Activated CD4-positive, alpha-beta T cell treated with anti-CD3 and anti-CD28 coated beads for 48 hours (primary cell): ENCODE results near the gene GOLPH3.
A peak's percentile ranks its signal among the peaks of the same experiment; 100 is the strongest.

Experiments
- DNase-seq: peaks from one replicate; pipeline ENCODE4 v3.0.0-alpha.2; 2020

The GOLPH3 gene

GRCh38 chr5:32170303-32171151 is 3.6 kb downstream of the GOLPH3 start:
- no peak for DNase-seq

GRCh38 chr5:32168460-32169033 is 5.6 kb downstream of the GOLPH3 start:
- DNase-seq, result no peak

GRCh38 chr5:32165597-32165996 is 8.5 kb downstream of the GOLPH3 start:
- DNase-seq, result no peak

GRCh38 chr5:32163785-32164184 is 10.3 kb downstream of the GOLPH3 start:
- DNase-seq, result no peak

GRCh38 chr5:32163053-32163452 is 11.1 kb downstream of the GOLPH3 start:
- no peak for DNase-seq

- no peak for DNase-seq
Observed at GRCh38 chr5:32160228-32160627, 13.9 kb downstream of the GOLPH3 start.

GRCh38 chr5:32159328-32160072 is 14.6 kb downstream of the GOLPH3 start:
- no peak for DNase-seq

GRCh38 chr5:32158679-32158975 is 15.5 kb downstream of the GOLPH3 start:
- DNase-seq, result no peak

- no peak for DNase-seq
Observed at GRCh38 chr5:32157078-32157477, 17.0 kb downstream of the GOLPH3 start.

- no peak for DNase-seq
Observed at GRCh38 chr5:32156635-32157034, 17.5 kb downstream of the GOLPH3 start.

- DNase-seq, result no peak
Observed at GRCh38 chr5:32155211-32155610, 18.9 kb downstream of the GOLPH3 start.

GRCh38 chr5:32153723-32154122 is 20.4 kb downstream of the GOLPH3 start:
- no peak for DNase-seq

GRCh38 chr5:32151198-32151597 is 22.9 kb downstream of the GOLPH3 start:
- no peak for DNase-seq

- no peak for DNase-seq
Observed at GRCh38 chr5:32150366-32150765, 23.8 kb downstream of the GOLPH3 start.

GRCh38 chr5:32147959-32148358 is 26.2 kb downstream of the GOLPH3 start:
- no peak for DNase-seq

- no peak for DNase-seq
Observed at GRCh38 chr5:32147236-32147635, 26.9 kb downstream of the GOLPH3 start.

- DNase-seq, result no peak
Observed at GRCh38 chr5:32145378-32145777, 28.7 kb downstream of the GOLPH3 start.

GRCh38 chr5:32144378-32145207 is 29.5 kb downstream of the GOLPH3 start:
- DNase-seq, result no peak

GRCh38 chr5:32143617-32144377 is 30.3 kb downstream of the GOLPH3 start:
- DNase-seq, result no peak

GRCh38 chr5:32138839-32139493 is 35.2 kb downstream of the GOLPH3 start:
- peak; percentile 87 for DNase-seq

GRCh38 chr5:32136342-32136741 is 37.8 kb downstream of the GOLPH3 start:
- DNase-seq, result no peak

GRCh38 chr5:32135086-32135485 is 39.0 kb downstream of the GOLPH3 start:
- DNase-seq, result no peak
